HT1080 (cell line): ENCODE measurements around the gene ATP8B1. TPM values are rescaled to one million over a fixed set of nuclear protein-coding genes. Genes with fewer than 3 reads are reported as not detected.
A peak's percentile ranks its signal among the peaks of the same experiment; 100 is the strongest.
"Not testable (repeated sequence)": the region's sequence is repeated elsewhere in the genome, so short reads cannot be mapped to it uniquely, and the experiment has no call there.

Experiments used
- DNase-seq: peaks from one replicate; pipeline ENCODE4 v3.0.0-alpha.2; 2015; ENCODE audit warnings: low read depth
- polyA plus RNA-seq, 2 experiments: library from polyadenylated mRNA; depleted of rRNA; stranded (reverse); fragments of >200 nt; gene quantifications; 2 replicates each; pipeline ENCODE4 v1.2.3, GENCODE V29; 2015
- total RNA-seq: library from RNA; depleted of rRNA; stranded (reverse); fragments of >200 nt; shearing (Covaris generic); gene quantifications from 2 replicates; pipeline ENCODE4 v1.2.3, GENCODE V29; 2014; rRNA removed

ATP8B1 gene
- 15.7 and 16.6 TPM in 2 replicates for total RNA-seq
- 20.7 and 25.9 TPM in 2 replicates for polyA plus RNA-seq (2015; cell fraction: cytosol; rRNA removed)
- 35.7 and 38.5 TPM in 2 replicates for polyA plus RNA-seq (2015; cell fraction: nucleus; rRNA removed)

DNA sequence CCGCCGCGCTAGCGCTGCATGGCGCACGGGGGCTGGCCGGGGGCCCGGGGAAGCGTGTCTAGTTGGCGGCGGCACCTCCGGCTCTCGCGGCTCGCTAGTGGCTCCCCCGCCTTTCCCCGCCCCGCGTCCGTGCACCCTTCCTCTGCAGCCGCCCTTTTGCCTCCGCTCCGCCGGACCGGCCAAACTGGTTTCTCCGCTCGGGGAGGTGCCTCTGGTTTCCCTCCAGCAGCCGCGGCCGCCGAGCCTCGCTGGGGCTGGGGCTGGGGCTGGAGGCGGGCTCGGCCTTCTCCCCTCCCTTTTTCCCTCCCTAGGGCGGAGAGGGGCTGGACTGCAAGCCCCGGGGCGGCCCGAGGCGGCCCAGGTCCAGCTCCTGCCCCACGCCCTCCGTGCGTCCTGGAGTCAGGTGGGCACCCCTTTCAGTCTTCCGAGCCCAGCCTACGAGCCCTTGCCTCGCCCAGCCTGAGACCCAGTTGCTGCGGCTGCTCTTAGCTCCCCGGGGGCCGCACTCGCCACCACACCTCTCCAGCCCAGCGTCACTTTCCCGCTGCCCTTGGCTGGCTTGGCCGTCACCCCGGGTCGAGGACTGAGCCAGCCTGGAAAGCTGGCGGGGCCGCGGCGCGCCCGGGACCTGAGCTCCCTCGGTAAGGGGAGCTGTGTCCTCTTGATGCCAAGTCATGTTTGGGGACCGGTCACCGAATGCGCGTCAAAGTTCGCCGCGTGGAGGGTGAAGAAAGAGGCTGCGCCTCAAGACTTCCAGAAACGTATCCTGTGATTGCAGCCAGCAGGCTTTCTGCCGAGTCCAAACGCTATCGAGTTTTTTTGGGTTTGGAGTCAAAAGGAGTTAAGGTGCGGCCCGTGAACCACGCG, at the start of gene ATP8B1:
Gene ATP8B1, minus strand, starts transcription at position 213 of the 867 bp plus-strand sequence. CDS start 71,508 bp downstream, outside the sequence.
- DNase-seq, result peak; percentile 78

GRCh38 chr18:57850063-57850462, 46.9 kb upstream of the ATP8B1 start:
- DNase-seq, result no peak

- peak; percentile 13 for DNase-seq
These were observed 45.3 kb upstream of the ATP8B1 start for GRCh38 chr18:57848374-57848773.

DNA sequence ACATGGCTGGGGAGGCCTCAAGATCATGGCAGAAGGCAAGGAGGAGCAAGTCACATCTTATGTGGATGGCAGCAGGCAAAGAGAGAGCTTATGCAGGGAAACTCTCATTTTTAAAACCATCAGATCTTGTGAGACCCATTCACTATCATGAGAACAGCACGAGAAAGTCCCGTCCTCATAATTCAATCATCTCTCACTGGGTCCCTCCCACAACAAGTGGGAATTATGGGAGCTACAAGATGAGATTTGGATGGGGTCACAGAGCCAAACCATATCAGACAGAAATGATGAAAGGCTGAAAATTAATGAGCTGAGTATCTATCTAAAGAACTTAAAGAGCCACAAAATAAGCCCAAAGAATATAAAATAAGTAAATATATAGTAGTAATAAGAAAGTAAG, 44.3 kb upstream of the ATP8B1 start:
- not testable (repeated sequence) for DNase-seq

DNA sequence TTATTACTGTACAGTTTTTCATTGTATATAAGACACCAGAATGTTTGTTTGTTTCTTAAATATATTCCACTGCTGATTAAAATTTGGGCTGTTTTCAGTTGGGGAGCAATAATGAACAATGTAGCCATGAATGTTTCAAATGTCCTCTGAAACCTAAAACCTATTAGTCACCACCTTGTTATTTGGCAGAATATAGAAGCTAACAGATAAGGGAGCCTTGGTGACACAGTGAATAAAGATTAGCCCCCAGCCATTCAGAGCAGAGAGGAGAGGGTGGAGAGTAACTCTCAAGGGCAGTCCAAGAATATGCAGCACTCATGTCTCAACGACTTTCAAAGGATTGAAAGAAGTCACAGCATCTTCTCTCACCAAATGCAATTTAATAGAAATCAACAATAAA, 43.1 kb upstream of the ATP8B1 start:
- peak; percentile 82 for DNase-seq

DNA sequence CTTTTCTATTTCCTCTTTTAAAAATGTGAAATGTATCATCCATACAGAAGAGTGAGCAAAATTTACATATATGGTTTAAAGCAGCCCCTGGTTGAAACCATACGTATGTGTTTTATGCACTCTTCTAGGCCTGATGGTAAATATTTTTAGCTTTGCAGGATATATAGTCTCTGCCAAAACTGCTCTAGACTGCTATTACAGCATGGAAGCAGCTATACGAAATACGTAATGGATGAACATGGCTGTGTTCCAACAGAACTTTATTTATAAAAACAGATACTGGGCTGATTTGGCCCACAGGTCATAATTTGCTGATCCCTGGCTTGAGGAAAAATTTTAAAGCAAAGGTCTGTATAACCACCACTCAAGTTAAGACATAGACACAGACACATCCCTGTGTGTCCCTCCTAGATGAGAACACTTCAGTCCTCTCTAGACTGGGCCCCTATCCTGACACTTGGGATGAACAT, 42.5 kb upstream of the ATP8B1 start:
- no peak for DNase-seq

DNA sequence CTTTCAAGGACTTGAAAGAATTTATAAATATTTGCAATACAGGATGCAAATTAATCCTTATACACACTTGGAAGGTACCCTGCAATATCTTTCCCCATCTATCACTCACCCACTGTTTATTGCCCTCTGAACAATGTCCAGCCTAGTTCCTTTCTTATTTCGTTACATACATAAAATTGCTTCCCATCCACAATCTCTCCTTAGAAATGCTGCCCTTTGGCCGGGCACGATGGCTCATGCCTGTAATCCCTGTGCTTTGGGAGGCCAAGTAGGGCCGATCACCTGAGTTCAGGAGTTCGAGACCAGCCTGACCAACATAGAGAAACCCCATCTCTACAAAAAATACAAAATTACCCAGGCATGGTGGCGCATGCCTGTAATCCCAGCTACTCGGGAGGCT, 41.2 kb upstream of the ATP8B1 start:
- DNase-seq, result no peak

DNA sequence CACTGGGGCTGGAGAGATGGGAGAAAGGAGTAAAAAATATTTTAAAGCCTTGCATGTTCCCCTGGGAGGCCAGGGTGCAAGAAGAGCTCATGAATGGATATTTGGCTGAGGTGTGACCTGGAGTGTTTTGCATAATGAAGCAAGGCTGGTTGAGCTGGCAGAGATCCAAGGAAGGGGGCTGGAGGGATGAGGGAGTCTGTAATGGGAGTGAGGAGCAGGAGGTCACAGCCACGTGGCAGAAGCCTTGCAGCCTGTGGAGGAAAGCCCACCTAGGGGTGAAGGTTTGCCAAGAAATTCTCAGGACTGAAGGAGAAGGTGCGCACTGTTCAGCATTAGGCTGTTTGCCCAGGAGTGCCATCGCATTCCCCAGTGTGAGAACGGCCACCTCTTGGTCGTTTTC, 40.3 kb upstream of the ATP8B1 start:
- no peak for DNase-seq

- no peak for DNase-seq
These were observed 38.5 kb upstream of the ATP8B1 start for GRCh38 chr18:57841568-57841967.

GRCh38 chr18:57839942-57840381, 36.8 kb upstream of the ATP8B1 start:
- DNase-seq, result peak; percentile 82

- DNase-seq, result no peak
These were observed 34.9 kb upstream of the ATP8B1 start for GRCh38 chr18:57837917-57838548.

DNA sequence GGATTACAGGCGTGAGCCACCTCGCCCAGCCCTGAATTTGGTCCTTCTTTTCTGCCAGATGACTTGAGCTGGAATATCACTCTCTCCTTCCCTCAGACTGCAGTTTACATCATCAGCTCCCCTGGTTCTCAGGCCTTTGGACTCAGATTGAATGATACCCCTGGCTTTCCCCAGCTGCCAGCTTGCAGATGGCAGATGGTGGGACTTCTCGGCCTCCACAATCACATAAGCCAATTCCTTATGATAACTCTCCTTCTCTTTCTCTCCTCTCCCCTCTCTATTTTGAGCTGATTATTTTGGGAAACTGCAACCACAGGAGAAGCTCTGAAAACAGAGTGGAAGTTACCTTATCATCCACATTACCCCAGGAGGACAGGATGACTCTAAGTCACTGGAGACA, 33.4 kb upstream of the ATP8B1 start:
- DNase-seq, result no peak

GRCh38 chr18:57835904-57836303, 32.8 kb upstream of the ATP8B1 start:
- DNase-seq, result no peak

- no peak for DNase-seq
These were observed 31.5 kb upstream of the ATP8B1 start for GRCh38 chr18:57834616-57835015.

DNA sequence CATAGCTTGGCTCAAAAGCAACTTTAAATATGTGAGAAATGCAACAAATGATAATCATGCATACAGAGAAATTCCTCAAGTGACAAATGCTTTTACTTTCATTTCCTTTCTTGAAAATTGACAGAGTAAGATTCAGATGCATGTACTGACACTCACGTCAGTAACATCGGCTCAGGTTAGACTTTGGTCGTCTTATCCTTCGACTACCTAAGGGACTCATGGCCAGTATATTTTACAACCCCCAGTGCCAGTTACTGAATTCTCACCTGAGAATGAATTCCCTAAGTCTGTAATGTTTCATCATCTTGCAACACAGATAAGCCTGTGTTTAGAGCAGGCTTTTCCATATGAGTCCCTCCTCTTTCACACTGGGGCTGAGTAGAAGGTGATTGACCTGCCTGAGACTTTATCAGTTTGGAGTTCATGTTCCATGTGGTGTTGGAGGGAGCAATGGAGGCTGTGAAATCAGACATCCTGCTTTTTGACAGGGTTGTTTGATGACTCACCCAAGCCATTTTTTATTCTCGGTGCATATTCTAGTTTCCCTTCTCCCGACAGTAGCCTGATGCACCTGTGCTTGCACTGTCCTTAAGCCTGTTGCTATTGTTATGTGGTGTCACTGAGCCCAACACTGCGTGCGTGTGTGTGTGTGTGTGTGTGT, 30.5 kb upstream of the ATP8B1 start:
- peak; percentile 61 for DNase-seq

- no peak for DNase-seq
These were observed 29.6 kb upstream of the ATP8B1 start for GRCh38 chr18:57832730-57833129.

DNA sequence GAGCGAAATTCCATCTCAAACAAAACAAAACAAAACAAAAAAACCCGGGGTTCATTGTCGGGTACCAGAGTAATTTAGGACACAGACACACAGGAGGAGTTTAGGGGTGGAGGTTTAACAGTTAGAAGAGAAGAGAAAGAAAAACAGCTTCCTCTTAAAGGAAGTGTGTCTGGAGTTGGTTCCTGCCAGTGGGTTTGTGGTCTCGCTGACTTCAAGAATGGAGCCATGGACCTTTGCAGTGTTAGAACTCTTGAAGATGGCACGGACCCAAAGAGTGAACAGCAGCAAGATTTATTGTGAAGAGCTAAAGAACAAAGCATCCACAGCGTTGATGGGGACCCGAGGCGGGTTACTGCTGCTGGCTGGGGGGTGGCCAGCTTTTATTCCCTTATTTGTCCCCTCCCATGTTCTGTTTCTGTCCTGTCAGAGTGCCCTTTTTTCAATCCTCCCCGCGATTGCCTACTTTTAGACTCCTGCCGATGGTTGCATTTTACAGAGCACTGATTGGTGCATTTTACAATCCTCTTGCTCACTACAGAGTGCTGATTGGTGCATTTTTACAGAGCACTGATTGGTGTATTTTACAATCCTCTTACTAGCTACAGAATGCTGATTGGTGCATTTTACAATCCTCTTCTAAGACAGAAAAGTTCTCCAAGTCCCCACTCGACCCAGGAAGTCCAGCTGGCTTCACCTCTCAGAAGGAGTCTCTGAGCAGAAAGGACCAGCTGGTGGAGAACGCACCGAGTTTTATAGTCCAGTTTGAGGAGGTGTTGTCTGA, 28.7 kb upstream of the ATP8B1 start:
- no peak for DNase-seq

- DNase-seq, result no peak
These were observed 24.5 kb upstream of the ATP8B1 start for GRCh38 chr18:57827646-57828045.

- DNase-seq, result no peak
These were observed 23.1 kb upstream of the ATP8B1 start for GRCh38 chr18:57826252-57826651.

DNA sequence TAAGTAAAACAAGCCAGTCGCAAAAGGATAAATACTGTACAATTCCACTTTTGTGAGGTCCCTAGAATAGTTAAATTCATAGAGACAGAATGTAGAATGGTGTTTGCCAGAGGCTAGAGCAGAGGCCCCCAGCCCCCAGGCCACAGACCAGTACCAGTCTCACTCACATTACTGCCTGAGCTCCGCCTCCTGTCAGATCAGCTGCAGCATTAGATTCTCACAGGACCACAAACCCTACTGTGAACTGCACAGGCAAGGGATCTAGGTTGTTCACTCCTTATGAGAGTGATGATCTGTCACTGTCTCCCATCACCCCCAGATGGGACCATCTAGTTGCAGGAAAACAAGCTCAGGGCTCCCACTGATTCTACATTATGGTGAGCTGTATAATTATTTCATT, 17.5 kb upstream of the ATP8B1 start:
- DNase-seq, result not testable (repeated sequence)
